K562 (cell line): ENCODE results near the gene STX12. TPM values are rescaled to one million over a fixed set of nuclear protein-coding genes. Genes with fewer than 3 reads are reported as not detected.

Experiments used
- ATAC-seq: fragments of 200-7000 bp; cut with Tn5 transposase; 3 replicates; pipeline ENCODE4 v1.9.1; 2020; ENCODE audit warnings: moderate library complexity
- BruUV-seq: library from RNA; stranded (reverse); fragments of 400-500 nt; replicated peaks from 2 replicates; lab custom pipeline; 2021; lab: Mats Ljungman, UMichigan
- CTCF ChIA-PET: fragments of 300-600 bp; formaldehyde crosslinking; extraction: SDS; loops from one replicate; lab custom pipeline; 2021; ENCODE audit warnings: low intra/inter-chr PET ratio; lab: Yijun Ruan, JAX
- POLR2A ChIA-PET: fragments of 300-600, 350-650 bp; sonication (Branson Sonifier 250); formaldehyde crosslinking; extraction: SDS; loops from one replicate; lab custom pipeline; 2021; ENCODE audit warnings: antibody characterized with exemption, inconsistent platforms; lab: Yijun Ruan, JAX
- DNase-seq, 4 experiments: peaks; one replicate each; pipeline versions ENCODE4 v3.0.0 to v3.0.0-alpha.2; 2011 to 2018; ENCODE audit warnings: low spot score in 3 of 4, mixed read lengths in 3 of 4; ENCODE audit errors: extremely low read depth in 1 of 4
- FAIRE-seq: peaks from 2 replicates; lab custom pipeline; 2011; peaks lifted over from hg19 to GRCh38; lab: Jason Lieb, UNC
- H2AFZ ChIP-seq: 2 replicates; pipeline ENCODE4 v1.6.0; 2011; ENCODE audit warnings: low read depth, low read length, control low read depth, inconsistent platforms
- H3K27ac ChIP-seq: fragments of 200-600 bp; 3 replicates; pipeline ENCODE4 v1.8.0; 2011; ENCODE audit warnings: low read depth, mild to moderate bottlenecking, control low read depth, inconsistent platforms, low read length, moderate library complexity, mixed read lengths; ENCODE audit errors: extremely low read depth
- H3K27me3 ChIP-seq, 2 experiments: fragments of 300-600 bp in 1 of 2; 2 replicates in 1 of 2; 3 replicates in 1 of 2; pipeline versions ENCODE4 v1.6.0 to v1.8.0; 2011; ENCODE audit warnings: inconsistent platforms in 2 of 2, low read length in 2 of 2, mild to moderate bottlenecking in 1 of 2, mixed read lengths in 1 of 2, moderate library complexity in 1 of 2; ENCODE audit not compliant: control insufficient read depth in 2 of 2, insufficient read depth in 2 of 2
- H3K36me3 ChIP-seq: fragments of 300-600 bp; 3 replicates; pipeline ENCODE4 v1.8.0; 2011; ENCODE audit warnings: mild to moderate bottlenecking, low read length, inconsistent platforms; ENCODE audit not compliant: control insufficient read depth, insufficient read depth
- H3K4me1 ChIP-seq, 2 experiments: fragments of 200-600 bp in 1 of 2; replicated peaks in 1 of 2; 2 replicates in 1 of 2; 3 replicates in 1 of 2; pipeline versions ENCODE4 v1.5.1 to v1.8.0; 2011; ENCODE audit warnings: inconsistent platforms in 2 of 2, low read length in 2 of 2, mild to moderate bottlenecking in 1 of 2, mixed read lengths in 1 of 2, moderate library complexity in 1 of 2; ENCODE audit not compliant: control insufficient read depth in 2 of 2, insufficient read depth in 2 of 2
- H3K4me2 ChIP-seq: 2 replicates; pipeline ENCODE4 v1.6.1; 2011; ENCODE audit warnings: low read length, control low read depth, inconsistent platforms, mixed read lengths; ENCODE audit not compliant: insufficient read depth
- H3K4me3 ChIP-seq: fragments of 200-600 bp; sonication (generic), shearing (Covaris generic); 2 replicates; pipeline ENCODE4 v1.5.1; 2016; ENCODE audit warnings: control low read depth, inconsistent platforms
- H3K79me2 ChIP-seq: fragments of 200-600 bp; 3 replicates; pipeline ENCODE4 v1.8.0; 2011; ENCODE audit warnings: low read length, inconsistent platforms; ENCODE audit not compliant: control insufficient read depth, insufficient read depth
- H3K9ac ChIP-seq, 2 experiments: 2 replicates each; pipeline versions ENCODE4 v1.6.0 to v1.6.1; 2011; ENCODE audit warnings: low read depth in 2 of 2, low read length in 2 of 2, control low read depth in 1 of 2, inconsistent platforms in 1 of 2, mild to moderate bottlenecking in 1 of 2, mixed read lengths in 1 of 2; ENCODE audit not compliant: insufficient read depth in 1 of 2
- H3K9me1 ChIP-seq: one replicate; pipeline ENCODE4 v1.6.0; 2011; ENCODE audit warnings: inconsistent platforms, mild to moderate bottlenecking, low read length, moderate library complexity; ENCODE audit not compliant: control insufficient read depth, insufficient read depth
- H3K9me3 ChIP-seq: replicated peaks from 2 replicates; pipeline ENCODE4 v1.5.1; 2011; ENCODE audit warnings: low read depth, low read length, inconsistent platforms; ENCODE audit not compliant: control insufficient read depth, insufficient read depth
- H4K20me1 ChIP-seq: replicated peaks from 2 replicates; pipeline ENCODE4 v1.6.1; 2011; ENCODE audit warnings: low read length, inconsistent platforms, mixed read lengths; ENCODE audit not compliant: control insufficient read depth, insufficient read depth
- GABPB2 ChIP-seq: fragments of 250-450 bp; sonication (Bioruptor Pico); conservative IDR thresholded peaks from 2 replicates; pipeline ENCODE4 v1.5.1; 2021; ENCODE audit warnings: mild to moderate bottlenecking
- MBD1 ChIP-seq: fragments of 250-450 bp; sonication (Bioruptor Pico); IDR thresholded peaks from 2 replicates; pipeline ENCODE4 v1.8.0; 2022; ENCODE audit warnings: inconsistent platforms
- YY1 ChIP-seq, 3 experiments: IDR thresholded peaks; 2 replicates each; pipeline ENCODE4 v1.6.1; 2011; ENCODE audit warnings: low read length in 2 of 3, mild to moderate bottlenecking in 2 of 3, moderate library complexity in 2 of 3, borderline replicate concordance in 1 of 3, control low read depth in 1 of 3, low read depth in 1 of 3; ENCODE audit not compliant: insufficient read depth in 3 of 3, insufficient replicate concordance in 2 of 3, control insufficient read depth in 1 of 3, insufficient read length in 1 of 3; ENCODE audit errors: extremely low read depth in 1 of 3
- ZNF282 ChIP-seq: sonication (generic); formaldehyde crosslinking; IDR thresholded peaks from 2 replicates; pipeline ENCODE4 v1.8.1; 2023; ENCODE audit warnings: missing genetic modification reagents
- WGBS: fragments of 100-300 bp; shearing (Covaris generic); methylation state at CpG from one replicate; pipeline ENCODE4 v1.1.6; 2016; ENCODE audit warnings: low coverage, mixed read lengths; ENCODE audit not compliant: insufficient coverage; ENCODE audit errors: missing lambda C conversion rate; 5-methylcytosine and 5-hydroxymethylcytosine counted together
- in situ Hi-C: fragments of 300-500 bp; cut with MboI; formaldehyde crosslinking; loops from 4 replicates; pipeline ENCODE4 v1.15.0; 2018; ENCODE audit warnings: inconsistent platforms, mixed read lengths
- intact Hi-C: fragments of 100-400 bp; cut with micrococcal nuclease; formaldehyde crosslinking; loops from 2 replicates; pipeline ENCODE4 v1.14.2; 2022
- polyA plus RNA-seq, 8 experiments: library from polyadenylated mRNA; depleted of rRNA in 4 of 8; stranded (reverse) in 5 of 8; unstranded in 3 of 8; fragments of >200 nt; fragmentation: Nextera tagmentation in 2 of 8; fragmentation: Illumina TruSeq in 1 of 8; extraction: Ambion mirVana in 2 of 8; extraction: Trizol in 1 of 8; gene quantifications; 2 replicates each; pipeline versions ENCODE4 v1.2.1 to v1.2.3, GENCODE V29; 2011 to 2014; ENCODE audit warnings: inconsistent platforms in 1 of 8, missing spikeins in 1 of 8
- total RNA-seq, 7 experiments: library from RNA; depleted of rRNA in 6 of 7; stranded (reverse); fragments of >200 nt in 6 of 7; fragmentation: Illumina TruSeq in 2 of 7; extraction: Trizol in 2 of 7; gene quantifications; 2 replicates each; pipeline versions ENCODE4 v1.2.1 to v1.2.3, GENCODE V29; 2011 to 2021; ENCODE audit warnings: low replicate concordance in 1 of 7
- TF ChIP-seq, protein P1 (sequence below), 3 experiments: IDR thresholded peaks in 2 of 3; conservative IDR thresholded peaks in 1 of 3; 2 replicates each; pipeline ENCODE4 v1.5.1; 2011 to 2012; ENCODE audit warnings: low read length in 3 of 3, mild to moderate bottlenecking in 3 of 3, control low read depth in 2 of 3, improper control_type of control experiment in 1 of 3, inconsistent platforms in 1 of 3, low read depth in 1 of 3, mixed read lengths in 1 of 3, moderate library complexity in 1 of 3; ENCODE audit not compliant: insufficient read depth in 2 of 3

The STX12 gene
- total and polyA plus RNA-seq, 9 of the 15 experiments (the other 6 are each of a cell fraction or from before 2014, with no cell fraction given) = 16.9 to 31.3 (median 25.7) TPM

DNA sequence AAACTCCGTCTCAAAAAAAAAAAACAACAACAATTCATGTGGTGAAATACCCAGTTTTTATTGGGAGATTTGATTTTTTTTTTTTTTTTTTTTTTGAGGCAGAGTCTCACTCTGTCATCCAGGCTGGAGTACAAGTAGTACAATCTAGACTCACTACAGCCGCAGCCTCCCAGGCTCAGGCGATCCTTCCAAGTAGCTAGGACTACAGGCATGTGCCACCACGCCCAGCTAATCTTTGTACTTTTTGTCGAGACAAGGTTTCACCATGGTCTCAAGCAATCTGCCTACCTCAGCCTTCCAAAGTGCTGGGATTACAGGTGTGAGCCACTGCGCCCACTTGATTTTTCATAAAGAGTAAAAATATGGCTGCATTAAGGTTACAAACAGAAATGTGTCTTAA lies 31.9 kb upstream of the STX12 start:
- CTCF ChIA-PET = no interaction called here
- no TSS peak for BruUV-seq
- Histone ChIP-seq H3K27ac (no peak overlapping the region), H3K27me3 (no peaks in the 10 kb centered on the region), H3K79me2 (no peaks in the 10 kb centered on the region), H3K9ac (no peak overlapping the region), H4K20me1 (no peaks in the 10 kb centered on the region), H3K9me3 (no peaks in the 10 kb centered on the region), H3K4me1 (no peaks in the 10 kb centered on the region), H3K9me1 (no peaks in the 10 kb centered on the region), H3K4me2 (no peak overlapping the region), H3K36me3 (peaks cover 20% of the 10 kb centered on the region; the same call in 2 of the 3 replicates), H2AFZ (no peak overlapping the region), H3K4me3 (no peak overlapping the region)
- no peak for DNase-seq
- 72% methylated on average over 5 of the region's 6 CpGs for WGBS
- POLR2A ChIA-PET = interaction anchor here (0.8 to 1.7 kb wide), 3 partner anchors 9 to 252 kb away, joined by 4 read pairs; no protein-coding TSS in a partner anchor
- intact Hi-C loops (no loop called here), in situ Hi-C loops (no loop called here)
- FAIRE-seq = no peak
- no peak for TF ChIP-seq MBD1 (CRISPR knock-in tag)
- no peak for TF ChIP-seq ZNF282 (CRISPR knock-in tag)
- no peak for ATAC-seq

DNA sequence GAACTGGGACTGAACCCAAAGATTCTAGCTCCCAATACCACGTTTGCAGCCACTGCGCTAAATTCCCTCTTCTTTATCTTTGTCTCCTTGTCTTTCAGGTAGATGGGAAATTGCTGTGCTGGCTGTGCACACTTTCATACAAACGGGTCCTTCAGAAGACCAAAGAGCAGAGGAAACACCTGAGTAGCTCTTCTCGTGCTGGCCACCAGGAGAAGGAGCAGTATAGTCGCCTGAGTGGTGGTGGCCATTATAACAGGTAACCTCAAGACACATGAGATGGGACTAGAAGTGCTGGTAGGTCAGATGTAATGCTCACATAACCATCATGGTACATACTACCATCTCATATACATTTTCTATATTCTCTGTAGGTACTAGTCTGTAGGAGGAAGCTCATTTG lies 28.5 kb upstream of the STX12 start:
- no peaks in the 10 kb centered on the region for H3K79me2 ChIP-seq
- no peaks in the 10 kb centered on the region for H3K4me1 ChIP-seq
- no peak overlapping the region for H3K4me2 ChIP-seq
- H3K9me1 ChIP-seq = peaks cover 2% of the 10 kb centered on the region
- ATAC-seq = peak; percentile 56; the same call in 2 of the 3 replicates
- CTCF ChIA-PET = no interaction called here
- intact Hi-C loops = no loop called here
- no peak overlapping the region for H3K27ac ChIP-seq
- H2AFZ ChIP-seq = no peak overlapping the region
- no TSS peak for BruUV-seq
- H4K20me1 ChIP-seq = no peaks in the 10 kb centered on the region
- peaks cover 20% of the 10 kb centered on the region; the same call in 1 of the 3 replicates for H3K36me3 ChIP-seq
- in situ Hi-C loops = no loop called here
- POLR2A ChIA-PET = interaction anchor here (0.8 to 1.3 kb wide), 4 partner anchors 8 to 19 kb away, joined by 3 to 6 read pairs (median 4); partner anchors contain the start of gene FAM76A
- FAIRE-seq = no peak
- 40% methylated on average over 5 of the region's 5 CpGs for WGBS
- DNase-seq = no peak
- no peaks in the 10 kb centered on the region for H3K27me3 ChIP-seq
- no peaks in the 10 kb centered on the region for H3K9me3 ChIP-seq
- TF ChIP-seq YY1 (IDR thresholded peaks at IDR 0.05; ENCODE audit: borderline replicate concordance in 1 of 3, control insufficient read depth in 1 of 3, extremely low read depth in 1 of 3, insufficient read depth in 3 of 3, insufficient read length in 1 of 3, insufficient replicate concordance in 2 of 3, low read depth in 1 of 3, low read length in 2 of 3) (peak in 1 of 3 experiments; percentile 22), GABPB2 (CRISPR knock-in tag) (no peak)
- TF ChIP-seq, protein P1, sequence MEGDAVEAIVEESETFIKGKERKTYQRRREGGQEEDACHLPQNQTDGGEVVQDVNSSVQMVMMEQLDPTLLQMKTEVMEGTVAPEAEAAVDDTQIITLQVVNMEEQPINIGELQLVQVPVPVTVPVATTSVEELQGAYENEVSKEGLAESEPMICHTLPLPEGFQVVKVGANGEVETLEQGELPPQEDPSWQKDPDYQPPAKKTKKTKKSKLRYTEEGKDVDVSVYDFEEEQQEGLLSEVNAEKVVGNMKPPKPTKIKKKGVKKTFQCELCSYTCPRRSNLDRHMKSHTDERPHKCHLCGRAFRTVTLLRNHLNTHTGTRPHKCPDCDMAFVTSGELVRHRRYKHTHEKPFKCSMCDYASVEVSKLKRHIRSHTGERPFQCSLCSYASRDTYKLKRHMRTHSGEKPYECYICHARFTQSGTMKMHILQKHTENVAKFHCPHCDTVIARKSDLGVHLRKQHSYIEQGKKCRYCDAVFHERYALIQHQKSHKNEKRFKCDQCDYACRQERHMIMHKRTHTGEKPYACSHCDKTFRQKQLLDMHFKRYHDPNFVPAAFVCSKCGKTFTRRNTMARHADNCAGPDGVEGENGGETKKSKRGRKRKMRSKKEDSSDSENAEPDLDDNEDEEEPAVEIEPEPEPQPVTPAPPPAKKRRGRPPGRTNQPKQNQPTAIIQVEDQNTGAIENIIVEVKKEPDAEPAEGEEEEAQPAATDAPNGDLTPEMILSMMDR (IDR thresholded peaks at IDR 0.05 in 2 of 3, conservative IDR thresholded peaks at IDR 0.05 in 1 of 3; ENCODE audit: insufficient read depth in 2 of 3, low read depth in 1 of 3, low read length in 3 of 3) = 0 out of 6 replicates have a peak, but pooled peaks of 1 of the 3 experiments have one; percentile 22
- TF ChIP-seq, all 486 proteins: peak for 2
- H3K9ac ChIP-seq = no peak overlapping the region
- no peak overlapping the region for H3K4me3 ChIP-seq
